Mammary epithelial cell (primary cell): ENCODE measurements around the gene GGA2.

Experiments
- EZH2 ChIP-seq: IDR thresholded peaks from 2 replicates; pipeline ENCODE4 v1.6.1; 2012; ENCODE audit warnings: low read length, inconsistent platforms, borderline replicate concordance
- TF ChIP-seq, protein P1 (sequence below), 2 donors: IDR thresholded peaks in 1 of 2; conservative IDR thresholded peaks in 1 of 2; 2 replicates each; pipeline ENCODE4 v1.5.1; 2011 to 2012; ENCODE audit warnings: inconsistent platforms in 2 of 2, low read length in 2 of 2, mild to moderate bottlenecking in 2 of 2, control low read depth in 1 of 2, low read depth in 1 of 2; ENCODE audit not compliant: insufficient read depth in 1 of 2; ENCODE audit errors: extremely low read depth in 1 of 2

DNA sequence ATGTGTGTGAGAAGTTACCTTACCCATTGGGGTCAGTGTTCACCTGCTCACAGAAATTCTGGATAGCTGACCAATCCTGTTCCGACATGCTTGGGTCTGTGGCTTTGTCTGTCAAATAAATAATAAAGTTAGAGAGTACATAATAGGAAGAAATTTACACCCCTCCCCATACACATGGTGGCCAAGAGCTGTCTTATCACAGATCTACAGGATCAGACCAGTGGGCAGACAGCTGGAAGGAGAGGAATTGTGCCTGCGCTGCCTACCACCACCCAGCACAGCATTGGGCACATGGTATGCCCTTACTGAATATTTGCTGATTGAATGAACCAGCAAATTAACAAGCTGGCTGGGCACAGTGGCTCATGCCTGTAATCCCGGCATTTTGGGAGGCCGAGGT is 14.6 kb downstream of the GGA2 start:
- TF ChIP-seq, protein P1, sequence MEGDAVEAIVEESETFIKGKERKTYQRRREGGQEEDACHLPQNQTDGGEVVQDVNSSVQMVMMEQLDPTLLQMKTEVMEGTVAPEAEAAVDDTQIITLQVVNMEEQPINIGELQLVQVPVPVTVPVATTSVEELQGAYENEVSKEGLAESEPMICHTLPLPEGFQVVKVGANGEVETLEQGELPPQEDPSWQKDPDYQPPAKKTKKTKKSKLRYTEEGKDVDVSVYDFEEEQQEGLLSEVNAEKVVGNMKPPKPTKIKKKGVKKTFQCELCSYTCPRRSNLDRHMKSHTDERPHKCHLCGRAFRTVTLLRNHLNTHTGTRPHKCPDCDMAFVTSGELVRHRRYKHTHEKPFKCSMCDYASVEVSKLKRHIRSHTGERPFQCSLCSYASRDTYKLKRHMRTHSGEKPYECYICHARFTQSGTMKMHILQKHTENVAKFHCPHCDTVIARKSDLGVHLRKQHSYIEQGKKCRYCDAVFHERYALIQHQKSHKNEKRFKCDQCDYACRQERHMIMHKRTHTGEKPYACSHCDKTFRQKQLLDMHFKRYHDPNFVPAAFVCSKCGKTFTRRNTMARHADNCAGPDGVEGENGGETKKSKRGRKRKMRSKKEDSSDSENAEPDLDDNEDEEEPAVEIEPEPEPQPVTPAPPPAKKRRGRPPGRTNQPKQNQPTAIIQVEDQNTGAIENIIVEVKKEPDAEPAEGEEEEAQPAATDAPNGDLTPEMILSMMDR (conservative IDR thresholded peaks at IDR 0.05 in 1 of 2, IDR thresholded peaks at IDR 0.05 in 1 of 2; ENCODE audit: extremely low read depth in 1 of 2, insufficient read depth in 1 of 2, low read depth in 1 of 2, low read length in 2 of 2) = no peak
- TF ChIP-seq EZH2 = no peak
